ENCODE measurements around the gene SRSF8.

- TF ChIP-seq CTCF (conservative IDR thresholded peaks at IDR 0.05) (no peak), EZH2 (IDR thresholded peaks at IDR 0.05; ENCODE audit: low read depth) (no peak)
These were observed 1.8 kb downstream of the SRSF8 start for GRCh38 chr11:95068549-95068948.

Data from PC-9 (cell line).